Activated CD8-positive, alpha-beta T cell treated with anti-CD3 and anti-CD28 coated beads for 36 hours (primary cell): ENCODE data around the gene MON1B. TPM values are rescaled to one million over a fixed set of nuclear protein-coding genes. Genes with fewer than 3 reads are reported as not detected.
A peak's percentile ranks its signal among the peaks of the same experiment; 100 is the strongest.

ENCODE experiments used
- ATAC-seq: fragments of 200-7000 bp; cut with Tn5 transposase; one replicate; pipeline ENCODE4 v1.10.0; 2021; ENCODE audit warnings: mild to moderate bottlenecking, moderate library complexity
- CTCF ChIA-PET: fragments of 350-600 bp; sonication (Branson Sonifier 250); formaldehyde crosslinking; loops from one replicate; lab custom pipeline; 2021; ENCODE audit warnings: antibody characterized with exemption; lab: Charles Lee
- POLR2A ChIA-PET: fragments of 350-600 bp; sonication (Branson Sonifier 250); formaldehyde crosslinking; loops from one replicate; lab custom pipeline; 2021; ENCODE audit warnings: antibody characterized with exemption; lab: Charles Lee
- DNase-seq: peaks from one replicate; pipeline ENCODE4 v3.0.0-alpha.2; 2020
- H3K27ac Mint-ChIP-seq: one replicate; pipeline ENCODE4 v1.8.0; 2021; ENCODE audit warnings: mild to moderate bottlenecking, mixed read lengths
- H3K27me3 Mint-ChIP-seq: one replicate; pipeline ENCODE4 v1.8.0; 2021; ENCODE audit warnings: mixed read lengths
- H3K36me3 Mint-ChIP-seq: one replicate; pipeline ENCODE4 v1.8.0; 2021; ENCODE audit warnings: low read depth, mixed read lengths
- H3K4me1 Mint-ChIP-seq: one replicate; pipeline ENCODE4 v1.8.0; 2021; ENCODE audit warnings: low read depth, mixed read lengths
- H3K4me3 Mint-ChIP-seq: one replicate; pipeline ENCODE4 v1.8.0; 2021; ENCODE audit warnings: mild to moderate bottlenecking, moderate library complexity, mixed read lengths
- H3K9me3 Mint-ChIP-seq: one replicate; pipeline ENCODE4 v1.8.0; 2021; ENCODE audit warnings: mixed read lengths
- CTCF ChIP-seq: fragments of 200-600 bp; IDR thresholded peaks from one replicate; pipeline ENCODE4 v1.8.0; 2022; ENCODE audit warnings: antibody characterized with exemption, mild to moderate bottlenecking
- intact Hi-C: fragments of 100-400 bp; cut with micrococcal nuclease; formaldehyde crosslinking; loops from one replicate; pipeline ENCODE4 v1.10.0; 2022
- total RNA-seq, 2 experiments: library from RNA; stranded (reverse); gene quantifications; one replicate each; pipeline ENCODE4 v1.2.3, GENCODE V29; 2021

The MON1B gene
- total RNA-seq, 2 experiments from 2014 or later: 54.3 to 60.5 TPM

GRCh38 chr16:77213542-77214106, 22.6 kb downstream of the MON1B start:
- no peak for TF ChIP-seq CTCF
- Mint-ChIP-seq H3K27me3 (no peaks in the 10 kb centered on the region), H3K9me3 (no peaks in the 10 kb centered on the region), H3K4me3 (peak overlapping the region; percentile 75), H3K4me1 (peaks cover 13% of the 10 kb centered on the region), H3K36me3 (no peaks in the 10 kb centered on the region), H3K27ac (peak overlapping the region; percentile 44)
- DNase-seq (no peak), ATAC-seq (no peak)
- intact Hi-C loops: loop anchor here (2.0 to 10.0 kb wide), 2 partner anchors 23 to 511 kb away; partner anchors contain the start of genes MON1B and NUDT7
- CTCF ChIA-PET: interaction anchor here (1.4 kb wide), 1 partner anchor 10 kb away, joined by 3 read pairs; no protein-coding TSS in a partner anchor
- POLR2A ChIA-PET: interaction anchor here (0.5 kb wide), 1 partner anchor 33 kb away, joined by 4 read pairs; no protein-coding TSS in a partner anchor

- ChIA-PET POLR2A (interaction anchor here (0.5 to 0.9 kb wide), 2 partner anchors 23 to 34 kb away, joined by 3 to 4 read pairs; partner anchors contain the start of gene MON1B), CTCF (interaction anchor here (0.9 to 1.4 kb wide), 4 partner anchors 8 to 447 kb away, joined by 3 read pairs; no protein-coding TSS in a partner anchor)
- TF ChIP-seq CTCF: no peak
- ATAC-seq (no peak), DNase-seq (no peak)
- Mint-ChIP-seq H3K27me3 (no peaks in the 10 kb centered on the region), H3K4me1 (peaks cover 13% of the 10 kb centered on the region), H3K36me3 (no peaks in the 10 kb centered on the region), H3K4me3 (no peak overlapping the region), H3K9me3 (no peaks in the 10 kb centered on the region), H3K27ac (no peak overlapping the region)
- intact Hi-C loops: loop anchor here (10.0 kb wide), 1 partner anchor 510 kb away; the partner anchor contains the start of gene NUDT7
These were observed 23.6 kb downstream of the MON1B start for GRCh38 chr16:77214411-77215138.

GRCh38 chr16:77219437-77219836, 28.4 kb downstream of the MON1B start:
- no peak for TF ChIP-seq CTCF
- ChIA-PET CTCF (no interaction called here), POLR2A (no interaction called here)
- no peaks in the 10 kb centered on the region for H3K4me1 Mint-ChIP-seq
- DNase-seq (no peak), ATAC-seq (no peak)
- H3K4me3 Mint-ChIP-seq: no peak overlapping the region
- no peaks in the 10 kb centered on the region for H3K27me3 Mint-ChIP-seq
- H3K27ac Mint-ChIP-seq: no peak overlapping the region
- H3K9me3 Mint-ChIP-seq: no peaks in the 10 kb centered on the region
- H3K36me3 Mint-ChIP-seq: no peaks in the 10 kb centered on the region
- intact Hi-C loops: loop anchor here (10.0 kb wide), 1 partner anchor 505 kb away; the partner anchor contains the start of gene NUDT7

- ChIA-PET CTCF (no interaction called here), POLR2A (no interaction called here)
- H3K27ac Mint-ChIP-seq: no peak overlapping the region
- no peak for ATAC-seq
- peaks cover 3% of the 10 kb centered on the region for H3K27me3 Mint-ChIP-seq
- no peaks in the 10 kb centered on the region for H3K9me3 Mint-ChIP-seq
- H3K4me1 Mint-ChIP-seq: no peaks in the 10 kb centered on the region
- H3K36me3 Mint-ChIP-seq: no peaks in the 10 kb centered on the region
- intact Hi-C loops: no loop called here
- DNase-seq: no peak
- H3K4me3 Mint-ChIP-seq: no peak overlapping the region
- no peak for TF ChIP-seq CTCF
These were observed 29.4 kb downstream of the MON1B start for GRCh38 chr16:77220427-77220826.

DNA sequence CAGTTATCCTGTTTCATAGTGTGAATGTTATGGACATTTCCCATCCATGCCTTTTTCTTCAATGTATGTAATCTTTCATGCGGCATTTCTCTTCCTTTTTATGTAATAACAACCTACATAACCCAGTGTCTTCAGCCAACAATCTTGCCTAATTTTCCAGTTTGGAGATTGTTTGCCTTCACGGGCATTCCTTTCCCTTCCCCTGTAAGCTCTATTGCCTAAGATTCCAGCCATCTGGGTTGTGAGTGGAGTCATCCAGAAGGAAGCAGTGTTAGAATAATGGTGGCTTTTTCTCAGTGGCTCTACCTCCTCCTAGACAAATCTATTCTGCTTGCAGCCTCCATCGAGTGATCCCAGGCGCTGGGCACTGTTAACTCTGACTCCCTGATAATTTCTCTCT, 30.5 kb downstream of the MON1B start:
- intact Hi-C loops: no loop called here
- DNase-seq (no peak), ATAC-seq (no peak)
- no peaks in the 10 kb centered on the region for H3K36me3 Mint-ChIP-seq
- no peak for TF ChIP-seq CTCF
- H3K4me1 Mint-ChIP-seq: no peaks in the 10 kb centered on the region
- H3K27me3 Mint-ChIP-seq: peaks cover 5% of the 10 kb centered on the region
- ChIA-PET POLR2A (no interaction called here), CTCF (interaction anchor here (1.1 to 1.6 kb wide), 3 partner anchors 9 to 730 kb away, joined by 4 read pairs; no protein-coding TSS in a partner anchor)
- H3K4me3 Mint-ChIP-seq: no peak overlapping the region
- no peaks in the 10 kb centered on the region for H3K9me3 Mint-ChIP-seq
- no peak overlapping the region for H3K27ac Mint-ChIP-seq
